ENCODE measurements around the gene ZMYM4.

- TF ChIP-seq CTCF (IDR thresholded peaks at IDR 0.05; ENCODE audit: insufficient read depth, low read length) = no peak
- TF ChIP-seq POLR2AphosphoS5 (IDR thresholded peaks at IDR 0.05; ENCODE audit: low read depth) = no peak
Measured at GRCh38 chr1:35223084-35223630, 45.4 kb upstream of the ZMYM4 start.
